SHP77 treated with DMSO at 0.1 percent for 48 hours (cell line): ENCODE results near the gene RFNG.

Experiments used
- DNase-seq: peaks from one replicate; lab custom pipeline; 2025; lab: John Stamatoyannopoulos, UW

RFNG gene, protein sequence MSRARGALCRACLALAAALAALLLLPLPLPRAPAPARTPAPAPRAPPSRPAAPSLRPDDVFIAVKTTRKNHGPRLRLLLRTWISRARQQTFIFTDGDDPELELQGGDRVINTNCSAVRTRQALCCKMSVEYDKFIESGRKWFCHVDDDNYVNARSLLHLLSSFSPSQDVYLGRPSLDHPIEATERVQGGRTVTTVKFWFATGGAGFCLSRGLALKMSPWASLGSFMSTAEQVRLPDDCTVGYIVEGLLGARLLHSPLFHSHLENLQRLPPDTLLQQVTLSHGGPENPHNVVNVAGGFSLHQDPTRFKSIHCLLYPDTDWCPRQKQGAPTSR

DNA sequence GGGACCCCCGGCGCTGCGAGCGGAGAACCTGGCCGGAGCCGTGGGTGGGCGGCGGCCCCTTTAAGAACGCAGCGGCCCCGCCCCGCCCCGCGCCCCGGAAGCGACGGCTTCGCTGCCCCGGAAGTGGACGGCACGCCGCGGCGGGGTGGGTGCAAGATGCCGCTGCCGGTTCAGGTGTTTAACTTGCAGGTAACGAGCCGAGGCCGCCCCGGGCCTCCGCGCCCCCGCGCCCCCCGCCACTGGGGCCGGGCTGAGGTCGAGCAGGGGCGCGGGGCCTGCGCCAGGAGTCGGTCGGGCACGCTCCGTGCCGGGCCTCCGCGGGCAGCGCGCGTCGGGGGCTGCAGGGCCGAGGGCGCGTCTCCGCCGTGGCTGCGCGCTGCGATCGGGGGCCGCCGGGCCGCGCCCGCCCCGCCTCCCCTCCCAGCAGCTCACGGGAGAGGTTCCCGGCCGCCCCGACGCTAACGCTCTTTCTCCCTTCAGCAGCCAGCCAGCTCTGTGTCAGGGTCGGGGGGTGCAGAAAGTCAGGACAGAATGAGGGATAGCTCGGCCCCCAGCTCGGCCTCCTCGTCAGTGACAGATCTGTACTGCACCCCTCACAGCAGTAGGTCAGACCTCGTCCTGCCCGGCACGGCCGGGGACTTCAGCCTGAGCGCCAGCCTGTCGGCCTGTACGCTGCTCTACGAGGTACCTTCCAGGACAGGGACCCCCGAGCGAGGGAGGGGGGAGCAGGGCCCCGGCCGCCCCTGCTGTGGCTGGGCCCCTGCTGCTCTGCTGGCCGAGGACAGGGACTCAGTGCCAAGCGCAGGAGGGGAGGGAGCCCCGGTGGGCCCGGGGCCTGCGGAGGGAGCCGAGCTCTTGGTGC is at the start of gene RFNG, which contains the start of gene GPS1:
RFNG (minus strand) TSS at position 36 of the 862 bp plus-strand sequence. CDS start 45 bp downstream, outside the sequence.
GPS1 (plus strand) TSS at position 123 of the 862 bp plus-strand sequence; CDS start at position 157, 34 bp downstream.
- peak; percentile 31 for DNase-seq

GRCh38 chr17:82101301-82101715 is 49.7 kb upstream of the RFNG start:
- no peak for DNase-seq

GRCh38 chr17:82100502-82101298 is 49.1 kb upstream of the RFNG start:
- no peak for DNase-seq

DNA sequence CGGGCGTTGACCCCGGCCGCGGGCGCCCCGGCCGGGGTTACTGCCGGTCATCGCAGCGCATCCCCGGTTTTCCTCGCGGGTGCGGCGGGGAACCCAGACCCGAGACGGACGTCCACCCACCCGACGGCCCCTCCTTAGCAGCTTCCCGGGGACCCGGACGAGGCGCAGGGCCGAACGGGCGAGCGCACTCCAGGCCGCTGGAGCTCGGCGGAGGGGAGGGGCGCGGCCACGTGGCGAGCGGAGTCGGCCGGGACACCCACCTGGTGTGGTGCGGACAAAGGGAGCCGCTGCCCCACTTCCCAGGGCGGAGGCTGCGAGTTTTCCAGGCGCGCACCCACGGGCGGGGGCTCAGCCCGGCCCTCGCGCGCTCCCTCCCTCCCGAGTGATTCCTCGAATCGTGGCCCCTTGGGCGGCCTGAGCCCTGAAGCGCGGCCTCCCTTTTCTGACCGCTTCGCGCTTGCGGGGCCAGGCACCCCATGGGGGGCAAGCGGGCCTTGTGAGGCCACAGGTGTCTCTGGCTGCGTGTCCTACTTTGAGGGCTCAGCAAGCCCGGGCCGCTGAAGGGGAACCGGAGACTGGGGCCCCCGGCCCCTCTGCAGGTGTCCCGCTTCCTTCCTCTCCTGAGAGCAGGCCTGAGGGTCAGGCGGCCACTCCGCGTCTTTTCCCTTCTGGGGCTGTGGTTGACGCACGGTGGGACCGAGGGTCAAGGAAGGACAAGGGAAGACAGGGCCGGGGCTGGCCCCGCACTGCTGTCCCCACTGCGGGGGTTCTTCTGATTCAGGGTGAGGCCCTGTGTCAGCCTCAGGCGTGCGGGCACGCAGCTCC is 47.5 kb upstream of the RFNG start:
- no peak for DNase-seq

DNA sequence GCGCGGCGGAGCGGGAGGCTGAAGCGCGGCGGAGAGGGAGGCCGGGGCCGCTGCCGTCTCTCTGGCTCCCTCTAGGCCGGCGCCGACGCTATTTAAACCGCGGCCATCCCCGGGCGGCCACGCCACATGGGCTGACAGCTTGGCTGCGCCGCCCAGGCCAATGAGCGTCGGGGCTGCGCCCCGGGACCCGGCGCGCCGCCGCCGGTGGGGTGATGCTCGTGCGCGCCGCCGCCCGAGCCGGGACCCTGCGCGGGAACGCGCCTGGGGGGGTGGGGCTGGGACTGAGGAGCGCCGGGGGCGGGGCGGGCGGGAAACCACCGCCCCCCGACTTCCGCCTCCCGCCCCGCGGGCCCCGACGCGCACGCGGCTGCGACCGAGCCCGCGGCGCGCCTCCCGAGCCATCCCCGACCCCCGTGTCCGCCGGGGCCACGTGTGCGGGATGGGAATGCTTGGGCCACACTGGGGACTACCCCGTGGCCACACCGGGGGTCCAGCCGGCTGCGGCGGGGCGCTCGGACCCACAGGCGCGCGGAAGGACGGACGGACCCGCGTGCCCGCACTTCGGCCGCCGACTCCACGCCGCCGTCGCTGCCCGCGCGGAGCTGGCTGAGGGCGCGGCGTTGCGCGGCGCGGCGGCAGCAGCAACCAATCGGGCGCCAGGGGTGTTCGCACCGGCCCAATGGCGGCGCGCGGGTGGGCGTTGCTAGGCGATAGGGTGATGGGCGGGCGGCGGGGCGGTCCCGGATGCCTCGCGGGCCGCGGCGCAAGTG is 46.7 kb upstream of the RFNG start, which contains the start of gene FASN:
FASN (minus strand) TSS at position 68 of the 770 bp plus-strand sequence. CDS start 1,791 bp downstream, outside the sequence.
- DNase-seq: peak; percentile 90

- DNase-seq: no peak
Observed at GRCh38 chr17:82097919-82098168, 46.2 kb upstream of the RFNG start.

DNA sequence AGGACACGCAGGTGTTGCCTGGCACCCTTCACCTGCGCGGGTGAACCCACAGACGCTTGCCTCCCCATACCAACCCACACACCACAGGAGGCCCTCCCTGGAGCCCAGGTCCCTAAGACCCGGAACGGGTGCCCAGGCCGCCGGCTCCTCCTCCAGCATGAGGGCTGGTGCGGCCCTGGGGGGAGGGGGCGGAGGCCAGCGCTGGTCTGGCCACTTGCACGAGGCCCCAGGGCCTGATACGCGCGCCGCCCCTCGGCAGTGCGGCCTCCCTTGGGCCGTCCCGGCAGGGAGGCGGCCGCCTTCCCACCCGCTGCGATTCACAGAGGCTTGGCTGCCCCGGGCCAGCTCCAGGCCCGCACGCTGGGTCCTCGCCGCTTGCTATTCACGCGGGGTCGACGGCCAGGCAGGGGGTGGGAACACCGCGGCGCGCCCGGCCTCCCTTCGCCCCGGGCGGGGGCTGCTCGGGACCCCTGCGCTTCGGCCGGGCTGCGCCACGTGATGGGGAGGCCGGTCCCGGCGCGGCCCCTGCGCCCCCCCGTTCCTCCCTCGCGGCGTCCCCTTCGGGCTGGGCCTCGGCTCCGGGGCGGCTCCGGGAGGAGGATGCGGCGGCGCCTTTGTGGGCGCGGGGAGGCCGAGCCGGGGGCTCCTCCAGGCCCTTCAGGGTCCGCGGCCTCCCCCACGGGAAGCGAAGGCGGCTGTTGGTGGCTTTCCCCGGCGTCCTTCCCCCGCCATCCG is 45.7 kb upstream of the RFNG start:
- no peak for DNase-seq

DNA sequence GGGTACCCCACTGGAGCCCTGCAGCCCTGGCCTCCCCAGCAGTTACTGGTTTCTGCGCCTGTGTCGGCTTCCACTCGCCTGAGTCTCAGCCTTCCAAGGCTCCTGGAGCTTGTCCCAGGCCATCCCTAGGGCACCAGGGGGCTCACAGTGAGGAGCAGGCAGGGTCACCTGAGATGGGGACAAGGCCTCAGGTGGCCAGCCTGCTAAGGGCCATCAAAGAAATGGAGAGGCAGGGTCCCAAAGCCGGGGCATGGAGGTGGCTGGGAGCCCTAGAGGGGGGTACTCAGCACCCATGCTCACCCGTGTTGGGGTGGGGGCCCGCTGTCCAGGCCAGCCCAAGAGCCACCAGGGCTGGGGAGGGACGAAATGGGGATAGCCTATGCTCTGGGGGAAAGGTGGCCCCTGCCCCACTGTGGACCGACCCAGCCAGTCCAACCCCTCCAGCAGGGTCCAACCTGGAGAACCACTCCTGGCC is 45.1 kb upstream of the RFNG start:
- DNase-seq: no peak

GRCh38 chr17:82095777-82096708 is 44.4 kb upstream of the RFNG start:
- DNase-seq: no peak

DNA sequence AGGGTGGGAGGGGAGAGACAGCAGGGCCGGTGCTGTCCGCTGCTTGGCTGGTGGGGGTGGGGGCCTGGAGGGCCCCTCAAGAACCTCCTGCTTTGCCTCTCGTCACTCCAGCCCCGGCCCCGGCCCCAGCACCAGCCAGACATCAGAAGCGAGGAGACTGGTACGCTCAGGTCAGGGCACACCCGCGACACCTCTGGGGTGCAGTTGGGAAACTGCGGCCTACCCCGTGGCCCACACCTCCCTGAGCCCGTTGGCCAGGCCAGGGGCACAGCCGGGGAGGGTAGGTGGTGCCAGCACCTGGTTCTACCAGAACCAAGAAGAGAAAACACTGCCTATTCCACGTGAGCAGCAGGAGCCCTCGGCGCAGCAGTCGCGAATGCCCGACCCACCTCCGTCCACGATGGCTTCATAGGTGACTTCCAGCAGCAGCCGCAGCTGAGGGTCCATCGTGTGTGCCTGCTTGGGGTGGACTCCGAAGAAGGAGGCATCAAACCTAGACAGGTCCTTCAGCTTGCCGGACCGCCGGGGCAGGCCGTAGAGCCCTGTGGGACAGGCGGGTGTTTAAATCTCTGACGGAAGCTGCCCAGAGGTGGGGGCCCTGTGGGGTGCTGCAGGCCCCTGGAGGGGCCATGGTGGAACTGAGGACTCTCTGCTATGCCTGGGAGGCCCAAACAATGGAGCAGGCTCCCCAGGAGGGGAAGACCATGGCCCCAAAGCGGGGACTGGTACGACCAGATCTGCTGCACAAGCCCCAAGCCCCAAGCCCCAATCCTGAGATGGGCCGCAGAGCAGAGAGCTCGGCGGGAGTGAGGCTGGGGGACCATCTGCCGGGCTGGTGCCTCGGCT is 43.5 kb upstream of the RFNG start:
- DNase-seq: no peak

GRCh38 chr17:82092995-82093751 is 41.6 kb upstream of the RFNG start:
- DNase-seq: no peak

DNA sequence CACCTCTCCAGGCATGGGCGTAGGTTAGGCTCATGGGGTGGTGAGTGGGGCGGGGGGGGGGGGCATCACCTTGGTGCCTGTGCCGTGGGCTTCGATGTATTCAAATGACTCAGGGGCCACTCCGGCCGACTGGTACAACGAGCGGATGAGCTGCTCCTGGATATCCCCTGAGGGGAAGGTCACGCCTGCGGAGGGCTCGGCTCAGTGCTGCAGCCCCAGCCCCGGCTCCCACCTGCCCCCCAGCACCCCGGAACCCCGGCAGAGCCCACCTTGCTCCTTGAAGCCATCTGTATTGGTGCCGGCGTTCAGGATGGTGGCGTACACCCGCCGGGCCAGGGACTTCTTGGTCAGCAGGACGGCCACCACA is 41.0 kb upstream of the RFNG start:
- DNase-seq: no peak

DNA sequence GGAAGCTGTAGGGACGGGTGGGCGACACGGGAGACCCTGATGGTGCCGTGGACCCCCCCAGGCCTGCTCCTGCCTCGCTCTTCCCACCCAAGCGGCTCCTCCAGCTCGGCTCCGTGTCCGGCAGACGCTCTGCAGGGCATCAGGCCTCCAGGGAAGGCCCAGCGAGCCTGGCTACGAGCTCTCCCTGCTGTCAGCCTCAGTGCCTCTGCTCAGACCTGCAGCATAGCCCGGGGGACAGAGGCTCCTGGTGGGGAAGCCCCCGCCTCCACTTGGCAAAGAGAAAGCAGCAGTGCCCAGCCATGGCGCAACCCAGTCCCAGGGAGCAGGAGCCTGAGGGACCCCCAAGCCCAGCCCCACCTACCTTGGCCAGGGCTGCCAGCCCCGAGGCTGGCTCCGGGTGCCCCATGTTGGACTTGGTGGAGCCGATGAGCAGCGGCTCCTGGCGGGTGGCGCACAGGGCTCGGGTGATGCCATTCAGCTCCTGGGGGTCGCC is 40.5 kb upstream of the RFNG start:
- DNase-seq: no peak

GRCh38 chr17:82091264-82092066 is 39.9 kb upstream of the RFNG start:
- no peak for DNase-seq

- no peak for DNase-seq
Observed at GRCh38 chr17:82090549-82091263, 39.1 kb upstream of the RFNG start.
